ENCODE results near the gene ADCK1.

DNA sequence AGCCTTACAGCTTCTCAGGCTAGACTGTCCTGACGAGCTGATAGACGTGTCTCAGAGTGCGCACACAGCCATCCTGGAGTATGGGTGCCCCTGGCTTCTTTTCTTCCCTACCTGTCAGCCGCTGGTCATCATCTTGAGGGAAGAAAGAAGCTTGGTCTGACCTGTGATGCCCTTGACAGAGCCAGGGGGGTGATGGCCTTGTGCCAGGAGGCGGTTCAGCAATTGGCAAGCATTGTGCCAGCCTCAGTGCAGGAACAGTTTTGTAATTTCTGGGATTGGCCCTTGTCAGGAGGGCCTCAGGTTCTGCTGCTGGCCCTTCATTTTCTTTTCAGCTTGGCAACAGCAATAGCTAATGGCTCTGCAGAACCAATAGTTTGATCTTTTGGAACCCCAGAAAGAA is 80.1 kb downstream of the ADCK1 start:
- TF ChIP-seq, protein P1, sequence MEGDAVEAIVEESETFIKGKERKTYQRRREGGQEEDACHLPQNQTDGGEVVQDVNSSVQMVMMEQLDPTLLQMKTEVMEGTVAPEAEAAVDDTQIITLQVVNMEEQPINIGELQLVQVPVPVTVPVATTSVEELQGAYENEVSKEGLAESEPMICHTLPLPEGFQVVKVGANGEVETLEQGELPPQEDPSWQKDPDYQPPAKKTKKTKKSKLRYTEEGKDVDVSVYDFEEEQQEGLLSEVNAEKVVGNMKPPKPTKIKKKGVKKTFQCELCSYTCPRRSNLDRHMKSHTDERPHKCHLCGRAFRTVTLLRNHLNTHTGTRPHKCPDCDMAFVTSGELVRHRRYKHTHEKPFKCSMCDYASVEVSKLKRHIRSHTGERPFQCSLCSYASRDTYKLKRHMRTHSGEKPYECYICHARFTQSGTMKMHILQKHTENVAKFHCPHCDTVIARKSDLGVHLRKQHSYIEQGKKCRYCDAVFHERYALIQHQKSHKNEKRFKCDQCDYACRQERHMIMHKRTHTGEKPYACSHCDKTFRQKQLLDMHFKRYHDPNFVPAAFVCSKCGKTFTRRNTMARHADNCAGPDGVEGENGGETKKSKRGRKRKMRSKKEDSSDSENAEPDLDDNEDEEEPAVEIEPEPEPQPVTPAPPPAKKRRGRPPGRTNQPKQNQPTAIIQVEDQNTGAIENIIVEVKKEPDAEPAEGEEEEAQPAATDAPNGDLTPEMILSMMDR (IDR thresholded peaks at IDR 0.05) = no peak
- no peak for TF ChIP-seq POLR2AphosphoS5 (IDR thresholded peaks at IDR 0.05)
- TF ChIP-seq EP300 (IDR thresholded peaks at IDR 0.05) = no peak
- TF ChIP-seq POLR2A (IDR thresholded peaks at IDR 0.05) = no peak

Measured in upper lobe of left lung (tissue), 4 donors.